A549 (cell line): Measurements from ENCODE around the gene MACROD1.

Experiments
- CEBPB ChIP-seq, 2 experiments: fragments of >200 bp in 1 of 2; sonication (Bioruptor Twin) in 1 of 2; formaldehyde crosslinking in 1 of 2; IDR thresholded peaks; 2 replicates each; pipeline ENCODE4 v1.6.1; 2012 to 2016
- CTCF ChIP-seq: fragments of >200 bp; sonication (Bioruptor Twin); formaldehyde crosslinking; IDR thresholded peaks from 3 replicates; pipeline ENCODE4 v1.5.1; 2016
- EHMT2 ChIP-seq: fragments of 200-600 bp; sonication (generic); IDR thresholded peaks from 2 replicates; pipeline ENCODE4 v1.6.1; 2016; ENCODE audit warnings: antibody characterized with exemption, low read depth, mild to moderate bottlenecking, moderate library complexity
- EP300 ChIP-seq, 2 experiments: fragments of >200 bp; sonication (Bioruptor Twin); formaldehyde crosslinking; IDR thresholded peaks; 2 replicates in 1 of 2; 3 replicates in 1 of 2; pipeline ENCODE4 v1.6.1; 2016 to 2017
- NR3C1 ChIP-seq: fragments of >200 bp; sonication (Bioruptor Twin); formaldehyde crosslinking; IDR thresholded peaks from 3 replicates; pipeline ENCODE4 v1.6.1; 2017
- POLR2A ChIP-seq: IDR thresholded peaks from 2 replicates; pipeline ENCODE4 v1.6.1; 2012; ENCODE audit warnings: mild to moderate bottlenecking, low read length
- RAD21 ChIP-seq, 2 experiments: fragments of >200 bp in 1 of 2; sonication (Bioruptor Twin) in 1 of 2; formaldehyde crosslinking in 1 of 2; IDR thresholded peaks in 1 of 2; conservative IDR thresholded peaks in 1 of 2; 2 replicates in 1 of 2; 3 replicates in 1 of 2; pipeline ENCODE4 v1.6.1; 2012 to 2018; ENCODE audit warnings: inconsistent platforms in 1 of 2
- TFCP2L1 ChIP-seq: fragments of 250-450 bp; sonication (Bioruptor Pico); IDR thresholded peaks from 2 replicates; pipeline ENCODE4 v1.5.0; 2021; ENCODE audit warnings: mild to moderate bottlenecking

- TF ChIP-seq EP300 (IDR thresholded peaks at IDR 0.05) (no peak), POLR2A (no peak), NR3C1 (no peak), EHMT2 (no peak), RAD21 (conservative IDR thresholded peaks at IDR 0.05 in 1 of 2, IDR thresholded peaks at IDR 0.05 in 1 of 2) (no peak), CEBPB (IDR thresholded peaks at IDR 0.05) (no peak), CTCF (no peak), TFCP2L1 (no peak)
Measured at GRCh38 chr11:64034411-64034811, 131.5 kb downstream of the MACROD1 start.
